Fibroblast of lung (primary cell): ENCODE results near the gene LLCFC1. TPM values are rescaled to one million over a fixed set of nuclear protein-coding genes. Genes with fewer than 3 reads are reported as not detected.

Source experiments
- DNase-seq, 2 donors: peaks; one replicate each; pipeline versions ENCODE4 v3.0.0 to v3.0.0-alpha.2; 2010; ENCODE audit warnings: low read depth in 2 of 2
- H2AFZ ChIP-seq: 2 replicates; pipeline ENCODE4 v1.5.1; 2012; ENCODE audit warnings: low read length, control low read depth, inconsistent platforms
- H3K27ac ChIP-seq: 2 replicates; pipeline ENCODE4 v1.5.1; 2011; ENCODE audit warnings: low read length, control low read depth; ENCODE audit not compliant: insufficient read depth
- H3K27me3 ChIP-seq: 2 replicates; pipeline ENCODE4 v1.5.1; 2011; ENCODE audit warnings: mild to moderate bottlenecking, low read length; ENCODE audit not compliant: control insufficient read depth, insufficient read depth
- H3K36me3 ChIP-seq: 2 replicates; pipeline ENCODE4 v1.5.1; 2011; ENCODE audit warnings: low read length; ENCODE audit not compliant: control insufficient read depth, insufficient read depth
- H3K4me1 ChIP-seq: 2 replicates; pipeline ENCODE4 v1.5.1; 2011; ENCODE audit warnings: low read length; ENCODE audit not compliant: control insufficient read depth, insufficient read depth; ENCODE audit errors: extremely low read depth
- H3K4me2 ChIP-seq: 2 replicates; pipeline ENCODE4 v1.5.1; 2011; ENCODE audit warnings: low read length, control low read depth; ENCODE audit not compliant: insufficient read depth; ENCODE audit errors: extremely low read depth
- H3K4me3 ChIP-seq, 4 experiments: fragments of 200-600 bp in 1 of 4; sonication (generic) in 1 of 4; replicated peaks in 1 of 4; 2 replicates each; pipeline ENCODE4 v1.5.1; 2011 to 2016; ENCODE audit warnings: low read length in 4 of 4, low read depth in 3 of 4, mild to moderate bottlenecking in 3 of 4, control low read depth in 2 of 4, inconsistent platforms in 1 of 4, mixed read lengths in 1 of 4; ENCODE audit not compliant: insufficient read depth in 1 of 4; ENCODE audit errors: control extremely low read depth in 1 of 4
- H3K79me2 ChIP-seq: 2 replicates; pipeline ENCODE4 v1.5.1; 2012; ENCODE audit warnings: mild to moderate bottlenecking, low read length, inconsistent platforms; ENCODE audit not compliant: control insufficient read depth, insufficient read depth
- H3K9ac ChIP-seq: 2 replicates; pipeline ENCODE4 v1.5.1; 2011; ENCODE audit warnings: mild to moderate bottlenecking, low read length, control low read depth; ENCODE audit not compliant: insufficient read depth
- H3K9me3 ChIP-seq: 2 replicates; pipeline ENCODE4 v1.5.1; 2012; ENCODE audit warnings: low read depth, low read length; ENCODE audit not compliant: control insufficient read depth, insufficient read depth
- H4K20me1 ChIP-seq: 2 replicates; pipeline ENCODE4 v1.5.1; 2011; ENCODE audit warnings: low read length; ENCODE audit not compliant: control insufficient read depth, insufficient read depth; ENCODE audit errors: extremely low read depth
- EZH2 ChIP-seq: IDR thresholded peaks from 2 replicates; pipeline ENCODE4 v1.5.1; 2012; ENCODE audit warnings: low read length, control low read depth, mild to moderate bottlenecking; ENCODE audit errors: missing control alignments
- polyA plus RNA-seq, 2 donors: library from polyadenylated mRNA; depleted of rRNA in 1 of 2; stranded (reverse) in 1 of 2; unstranded in 1 of 2; fragments of >200 nt; gene quantifications; 2 replicates each; pipeline ENCODE4 v1.2.1, GENCODE V29; 2011 to 2012; ENCODE audit warnings: missing spikeins in 1 of 2
- total RNA-seq: library from RNA; depleted of rRNA; stranded (reverse); fragments of >200 nt; gene quantifications from 2 replicates; pipeline ENCODE4 v1.2.1, GENCODE V29; 2014
- TF ChIP-seq, protein P1 (sequence below), 2 donors: IDR thresholded peaks in 1 of 2; conservative IDR thresholded peaks in 1 of 2; 1 replicate in 1 of 2; 2 replicates in 1 of 2; pipeline ENCODE4 v1.5.1; 2011 to 2012; ENCODE audit warnings: low read length in 2 of 2, control low read depth in 1 of 2, inconsistent platforms in 1 of 2, low read depth in 1 of 2, mild to moderate bottlenecking in 1 of 2

The LLCFC1 gene
- total and polyA plus RNA-seq, 2 donors (not counting 1 experiment from before 2014, with no cell fraction given) = not detected

DNA sequence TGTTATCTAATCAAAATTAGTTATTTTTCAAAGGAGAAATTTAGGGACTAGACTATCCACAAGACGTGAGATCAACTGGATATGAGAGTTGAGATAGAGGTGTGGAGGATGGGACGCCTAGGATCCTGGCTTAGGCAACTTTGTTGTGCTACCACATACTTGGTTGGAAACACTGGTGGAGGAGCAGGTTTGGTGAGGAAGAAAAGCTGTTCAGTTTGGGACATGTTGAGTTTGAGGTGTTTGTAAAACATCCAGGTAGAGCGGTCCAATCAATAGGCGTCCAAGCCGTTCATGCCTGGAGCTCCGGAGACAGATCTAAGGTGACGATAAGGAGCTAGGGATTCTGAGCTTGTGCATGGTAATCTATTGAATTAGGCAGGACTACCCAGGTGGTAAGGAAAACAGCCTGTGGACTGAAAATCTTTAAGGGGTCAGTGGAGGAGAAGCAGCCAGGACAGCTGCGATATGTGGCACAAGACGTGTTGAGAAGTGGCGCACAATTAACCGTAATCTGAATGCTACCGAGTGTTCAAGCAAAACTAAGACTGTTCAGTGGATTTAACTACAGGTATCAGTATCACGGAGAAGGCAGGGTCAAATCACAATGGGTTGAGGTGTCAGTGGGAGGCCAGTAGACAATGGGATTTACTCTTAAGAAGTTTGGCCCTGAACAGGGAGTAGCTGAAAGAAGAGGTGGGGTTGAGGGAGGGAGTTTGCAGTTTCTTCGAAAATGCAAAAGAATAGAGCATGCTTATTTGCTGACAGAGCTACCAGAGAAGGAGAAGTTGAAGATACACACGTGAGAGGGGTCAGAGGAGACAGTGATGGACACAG lies 37.6 kb upstream of the LLCFC1 start:
- Histone ChIP-seq H3K79me2 (no peaks in the 10 kb centered on the region), H4K20me1 (no peaks in the 10 kb centered on the region), H3K9ac (no peak overlapping the region), H3K4me2 (no peak overlapping the region), H3K36me3 (no peaks in the 10 kb centered on the region), H3K4me1 (no peaks in the 10 kb centered on the region), H3K4me3 (no peak overlapping the region), H2AFZ (no peak overlapping the region), H3K27ac (no peak overlapping the region), H3K27me3 (no peaks in the 10 kb centered on the region), H3K9me3 (no peaks in the 10 kb centered on the region)
- DNase-seq = no peak
- no peak for TF ChIP-seq EZH2
- TF ChIP-seq, protein P1, sequence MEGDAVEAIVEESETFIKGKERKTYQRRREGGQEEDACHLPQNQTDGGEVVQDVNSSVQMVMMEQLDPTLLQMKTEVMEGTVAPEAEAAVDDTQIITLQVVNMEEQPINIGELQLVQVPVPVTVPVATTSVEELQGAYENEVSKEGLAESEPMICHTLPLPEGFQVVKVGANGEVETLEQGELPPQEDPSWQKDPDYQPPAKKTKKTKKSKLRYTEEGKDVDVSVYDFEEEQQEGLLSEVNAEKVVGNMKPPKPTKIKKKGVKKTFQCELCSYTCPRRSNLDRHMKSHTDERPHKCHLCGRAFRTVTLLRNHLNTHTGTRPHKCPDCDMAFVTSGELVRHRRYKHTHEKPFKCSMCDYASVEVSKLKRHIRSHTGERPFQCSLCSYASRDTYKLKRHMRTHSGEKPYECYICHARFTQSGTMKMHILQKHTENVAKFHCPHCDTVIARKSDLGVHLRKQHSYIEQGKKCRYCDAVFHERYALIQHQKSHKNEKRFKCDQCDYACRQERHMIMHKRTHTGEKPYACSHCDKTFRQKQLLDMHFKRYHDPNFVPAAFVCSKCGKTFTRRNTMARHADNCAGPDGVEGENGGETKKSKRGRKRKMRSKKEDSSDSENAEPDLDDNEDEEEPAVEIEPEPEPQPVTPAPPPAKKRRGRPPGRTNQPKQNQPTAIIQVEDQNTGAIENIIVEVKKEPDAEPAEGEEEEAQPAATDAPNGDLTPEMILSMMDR (conservative IDR thresholded peaks at IDR 0.05 in 1 of 2, IDR thresholded peaks at IDR 0.05 in 1 of 2; ENCODE audit: low read depth in 1 of 2, low read length in 2 of 2) = no peak

DNA sequence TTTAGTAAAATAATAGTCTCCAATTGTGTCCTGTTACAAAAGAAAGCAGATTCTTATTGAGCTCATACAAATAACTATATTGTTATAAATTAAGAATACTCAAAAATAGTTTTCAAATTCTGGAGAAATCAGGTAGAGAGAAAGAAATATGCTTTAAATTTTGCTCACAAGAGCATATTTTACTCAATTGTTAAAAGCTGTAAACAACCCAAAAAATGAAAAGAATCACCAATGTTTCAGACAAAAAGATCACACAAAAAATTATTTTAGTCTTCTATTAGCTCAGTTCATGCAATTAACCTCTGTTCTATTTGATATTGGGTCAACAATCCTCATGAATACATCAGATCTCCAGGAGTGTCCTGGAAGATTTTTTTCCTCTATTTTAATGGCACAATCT lies 35.2 kb upstream of the LLCFC1 start:
- Histone ChIP-seq H3K27ac (no peak overlapping the region), H4K20me1 (no peaks in the 10 kb centered on the region), H3K79me2 (no peaks in the 10 kb centered on the region), H3K27me3 (no peaks in the 10 kb centered on the region), H2AFZ (no peak overlapping the region), H3K9me3 (no peaks in the 10 kb centered on the region), H3K36me3 (no peaks in the 10 kb centered on the region), H3K9ac (no peak overlapping the region), H3K4me3 (no peak overlapping the region), H3K4me1 (no peaks in the 10 kb centered on the region), H3K4me2 (no peak overlapping the region)
- DNase-seq = no peak
- TF ChIP-seq, protein P1 (conservative IDR thresholded peaks at IDR 0.05 in 1 of 2, IDR thresholded peaks at IDR 0.05 in 1 of 2; ENCODE audit: low read depth in 1 of 2, low read length in 2 of 2) = no peak
- no peak for TF ChIP-seq EZH2

- Histone ChIP-seq H2AFZ (no peak overlapping the region), H3K79me2 (no peaks in the 10 kb centered on the region), H4K20me1 (no peaks in the 10 kb centered on the region), H3K36me3 (no peaks in the 10 kb centered on the region), H3K9ac (no peak overlapping the region), H3K27ac (no peak overlapping the region), H3K27me3 (no peaks in the 10 kb centered on the region), H3K4me3 (no peak overlapping the region), H3K9me3 (no peaks in the 10 kb centered on the region), H3K4me2 (no peak overlapping the region), H3K4me1 (no peaks in the 10 kb centered on the region)
- no peak for DNase-seq
- TF ChIP-seq, protein P1 (conservative IDR thresholded peaks at IDR 0.05 in 1 of 2, IDR thresholded peaks at IDR 0.05 in 1 of 2; ENCODE audit: low read depth in 1 of 2, low read length in 2 of 2) = no peak
- no peak for TF ChIP-seq EZH2
Measured at GRCh38 chr7:142905759-142906158, 33.5 kb upstream of the LLCFC1 start.
